Dermis blood vessel endothelial cell (primary cell): ENCODE measurements around the gene SLC25A44. TPM values are rescaled to one million over a fixed set of nuclear protein-coding genes. Genes with fewer than 3 reads are reported as not detected.

Experiments
- DNase-seq: peaks from one replicate; pipeline ENCODE4 v3.0.0; 2010
- total RNA-seq: library from RNA; depleted of rRNA; stranded (reverse); fragments of >200 nt; gene quantifications from 2 replicates; pipeline ENCODE4 v1.2.3, GENCODE V29; 2014

The SLC25A44 gene
- total RNA-seq, 1 donor from 2014 or later: 9.0 TPM

DNA sequence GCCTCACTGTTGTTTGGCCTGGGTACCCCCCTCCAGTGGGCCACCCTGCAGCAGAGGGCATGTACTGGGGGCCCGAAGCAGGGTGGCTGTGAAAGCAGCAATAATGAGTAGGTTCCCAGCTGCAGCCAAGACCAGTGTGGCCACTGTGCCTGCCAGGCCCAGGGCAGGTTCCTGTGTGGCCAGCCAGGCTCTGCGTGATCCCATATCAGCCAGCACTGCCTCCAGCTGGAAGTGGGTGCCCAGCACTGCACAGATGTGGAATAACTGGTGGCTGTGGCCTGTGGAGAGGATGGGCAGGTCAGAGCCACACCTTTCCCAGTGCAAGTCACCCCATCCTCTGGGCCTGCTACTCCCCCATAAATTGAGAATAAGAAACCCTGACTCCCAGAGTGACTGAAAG is 50.2 kb downstream of the SLC25A44 start:
- no peak for DNase-seq

DNA sequence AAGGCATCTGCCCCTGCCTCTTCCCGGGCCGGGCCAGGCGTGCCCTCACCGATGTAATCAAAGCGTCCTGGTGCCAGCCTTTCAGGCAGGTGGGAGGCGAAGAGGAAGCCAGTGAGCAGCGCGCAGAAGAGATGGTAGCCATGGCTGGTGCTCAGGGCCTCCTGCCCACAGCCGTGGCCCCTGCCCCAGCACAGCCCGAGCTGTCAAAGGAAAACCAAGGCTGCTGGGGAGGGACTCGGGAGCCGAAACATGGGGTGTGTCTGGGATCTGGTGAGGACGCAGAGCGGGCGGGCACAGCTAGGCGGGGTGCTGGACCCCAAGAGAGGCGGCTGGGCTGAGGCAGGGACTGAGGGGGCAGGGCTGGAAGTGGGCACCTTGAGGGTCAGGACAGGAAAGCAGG is 50.8 kb downstream of the SLC25A44 start:
- DNase-seq: no peak

DNA sequence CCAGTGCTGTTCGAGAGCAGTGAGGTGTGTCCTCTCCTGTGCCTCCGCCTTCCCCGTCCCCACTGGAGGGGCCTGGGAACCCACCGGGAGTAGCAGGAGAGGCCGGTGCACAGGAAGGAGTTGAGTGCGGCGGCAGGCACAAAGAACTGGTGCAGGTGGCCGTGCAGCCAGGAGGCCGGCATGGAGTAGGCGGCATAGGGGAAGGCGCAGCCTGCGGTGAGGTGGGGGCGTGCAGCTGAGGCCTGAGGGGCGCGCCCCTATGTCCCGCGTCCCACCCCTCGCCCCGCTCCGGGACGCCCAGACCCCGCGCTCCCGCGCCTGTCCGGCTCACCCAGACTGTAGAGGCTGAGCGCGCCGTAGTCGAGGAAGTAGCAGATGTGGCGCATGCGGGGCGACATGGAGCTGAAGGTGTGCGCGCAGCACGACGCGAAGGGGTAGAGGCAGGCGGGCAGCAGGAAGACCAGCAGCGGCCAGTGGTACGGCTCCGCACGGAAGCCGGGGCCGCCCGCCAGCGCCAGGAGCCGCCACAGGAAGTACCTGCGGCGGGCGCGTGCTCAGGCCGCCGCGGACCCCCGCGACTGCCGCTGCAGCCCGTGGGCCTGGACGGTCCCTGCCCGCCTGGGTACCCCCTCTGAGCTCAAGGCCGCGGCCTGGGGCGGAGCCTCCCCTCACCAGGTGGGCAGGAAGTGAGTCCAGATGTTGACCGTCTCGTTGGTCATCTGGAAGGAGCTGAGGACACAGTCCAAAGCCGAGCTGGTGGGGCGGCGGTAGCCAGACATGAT is 51.7 kb downstream of the SLC25A44 start:
- peak; percentile 47 for DNase-seq

DNA sequence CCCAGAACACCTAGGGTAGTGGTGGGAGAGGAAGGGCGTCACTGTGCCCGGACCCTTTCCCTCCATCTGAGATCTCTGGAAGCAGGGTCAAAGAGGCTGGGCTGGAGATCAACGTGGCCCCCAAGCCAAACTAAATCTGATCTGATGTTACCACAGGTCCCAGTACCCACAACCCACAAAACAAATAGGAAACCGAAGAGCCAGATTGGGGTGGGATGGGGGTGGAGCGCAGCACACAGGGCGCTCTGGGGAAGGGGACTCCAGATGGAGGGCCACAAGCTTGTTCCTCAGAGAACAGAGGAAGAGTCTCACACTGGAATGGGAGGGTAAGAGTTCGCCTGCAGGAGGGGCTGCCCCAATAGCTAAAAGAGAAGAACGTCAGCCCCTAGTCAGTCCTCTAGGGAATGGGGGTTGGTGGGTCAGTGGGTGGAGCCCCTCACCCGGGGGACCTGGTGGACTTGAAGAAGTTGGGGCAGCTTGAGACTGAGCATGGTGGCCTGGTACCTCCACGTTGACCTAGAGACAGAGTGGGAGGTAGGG is 52.4 kb downstream of the SLC25A44 start:
- no peak for DNase-seq

DNA sequence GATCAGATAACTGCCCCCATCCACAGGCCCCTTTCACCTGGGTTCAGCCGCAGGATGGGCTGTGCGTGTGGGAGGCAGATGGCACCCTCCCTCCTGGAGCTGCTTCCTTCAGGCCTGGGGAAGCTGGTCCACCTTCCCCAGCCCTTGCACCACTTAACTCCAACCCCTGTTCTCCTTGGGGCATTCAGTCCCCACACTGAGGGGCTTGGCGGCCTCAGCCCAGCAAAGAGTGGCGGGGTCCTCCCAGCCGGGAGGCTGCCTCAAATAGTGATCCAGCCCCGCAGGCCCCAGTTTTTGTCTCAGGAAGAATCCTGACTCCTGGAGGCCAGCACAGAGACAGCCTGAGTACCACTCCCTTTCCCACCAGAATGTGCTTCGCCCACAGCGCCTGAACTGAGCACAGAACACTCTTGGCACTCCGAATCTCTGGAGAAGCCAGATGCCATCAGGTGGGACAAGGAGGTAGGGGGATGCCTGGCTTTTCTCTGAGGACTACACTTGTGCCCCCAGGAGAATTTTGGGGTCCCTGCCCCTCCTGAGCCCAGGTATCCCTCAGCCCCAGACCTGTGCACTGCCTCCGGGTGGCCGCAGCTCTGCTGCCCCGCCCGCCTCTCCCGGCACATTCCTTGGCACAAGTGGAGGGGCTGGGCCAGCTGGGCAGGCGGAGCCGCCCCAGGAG is 53.0 kb downstream of the SLC25A44 start:
- DNase-seq: no peak

DNA sequence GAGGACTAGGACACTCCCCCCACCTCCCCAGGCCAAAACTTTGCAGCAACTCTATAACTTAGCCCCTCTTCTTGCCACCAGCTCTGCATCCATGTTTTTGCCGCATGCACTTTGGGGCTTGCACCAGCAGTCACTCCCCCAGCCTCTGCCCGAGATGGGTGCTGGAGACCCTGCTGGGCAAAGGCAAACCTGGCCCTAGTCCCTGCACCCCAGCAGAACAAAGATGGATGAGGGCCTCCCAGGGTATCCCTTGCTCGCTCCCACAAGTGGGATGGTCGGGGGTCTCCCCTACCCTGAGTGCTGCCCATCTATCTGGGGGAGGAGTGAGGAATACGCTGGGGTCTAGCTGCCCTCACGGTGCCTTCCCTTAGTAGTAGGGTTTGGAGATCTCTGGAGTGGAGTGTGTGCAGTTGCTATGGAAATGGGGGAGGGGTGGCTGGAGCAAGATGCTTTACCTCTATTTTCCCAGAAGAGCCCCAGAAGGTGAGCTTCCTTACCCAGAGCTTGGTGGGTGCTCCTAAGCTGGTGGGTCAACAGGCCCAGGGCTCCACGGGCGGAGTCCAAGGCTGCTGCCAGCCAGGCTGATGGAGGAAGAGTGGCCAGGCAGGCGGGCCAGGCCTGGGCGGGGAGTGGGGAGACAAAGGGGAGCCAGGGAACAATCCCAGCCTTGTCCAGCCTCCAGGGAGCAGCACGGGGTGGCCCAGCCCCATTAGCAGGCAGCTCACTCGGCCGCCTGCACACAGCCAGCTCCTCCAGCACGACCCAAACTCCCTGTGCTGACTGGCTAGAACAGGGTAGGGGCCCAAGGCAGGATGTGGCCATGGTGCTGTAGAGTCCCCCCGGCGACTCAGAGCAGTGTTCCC is 53.8 kb downstream of the SLC25A44 start, which contains the start of gene PAQR6:
Gene PAQR6, minus strand, starts transcription at position 597 of the 863 bp plus-strand sequence. CDS start 1,325 bp downstream, outside the sequence.
- no peak for DNase-seq

DNA sequence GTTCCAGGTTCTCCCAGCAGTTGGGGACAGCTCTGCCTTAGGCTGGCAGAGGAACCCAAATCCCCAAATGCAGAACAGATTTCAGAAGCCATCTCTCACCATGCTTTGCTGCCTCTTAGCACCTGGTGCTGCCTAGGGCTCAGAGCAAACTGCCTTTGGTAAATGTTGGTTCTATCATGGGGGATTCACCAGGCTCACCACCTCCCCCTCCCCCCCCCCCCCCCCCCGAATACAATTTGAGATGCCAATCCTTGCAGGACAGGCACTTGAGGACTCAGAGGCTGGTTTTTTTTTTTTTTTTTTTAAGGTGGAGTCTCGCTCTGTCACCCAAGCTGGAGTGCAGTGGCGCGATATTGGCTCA is 54.4 kb downstream of the SLC25A44 start:
- no peak for DNase-seq

DNA sequence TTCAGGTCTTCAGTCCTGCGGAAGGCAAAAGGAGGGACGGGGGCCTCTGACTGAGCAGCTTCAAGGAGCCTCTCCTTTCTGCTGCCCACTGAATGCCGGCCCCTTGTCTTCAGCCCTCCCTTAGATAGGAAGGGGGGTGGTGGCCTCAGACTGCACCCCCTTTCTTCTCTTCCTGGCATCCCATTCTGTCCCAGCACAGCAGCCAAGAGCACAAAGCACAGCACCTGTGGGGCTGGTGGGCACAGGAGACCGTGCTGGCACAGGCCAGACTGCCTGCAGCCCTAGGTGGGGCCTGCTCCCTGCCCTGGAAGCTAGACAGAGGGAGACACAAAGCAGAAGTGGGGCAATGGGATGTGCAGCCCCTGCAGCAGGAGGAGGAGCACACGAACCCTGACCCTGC is 55.7 kb downstream of the SLC25A44 start:
- no peak for DNase-seq

DNA sequence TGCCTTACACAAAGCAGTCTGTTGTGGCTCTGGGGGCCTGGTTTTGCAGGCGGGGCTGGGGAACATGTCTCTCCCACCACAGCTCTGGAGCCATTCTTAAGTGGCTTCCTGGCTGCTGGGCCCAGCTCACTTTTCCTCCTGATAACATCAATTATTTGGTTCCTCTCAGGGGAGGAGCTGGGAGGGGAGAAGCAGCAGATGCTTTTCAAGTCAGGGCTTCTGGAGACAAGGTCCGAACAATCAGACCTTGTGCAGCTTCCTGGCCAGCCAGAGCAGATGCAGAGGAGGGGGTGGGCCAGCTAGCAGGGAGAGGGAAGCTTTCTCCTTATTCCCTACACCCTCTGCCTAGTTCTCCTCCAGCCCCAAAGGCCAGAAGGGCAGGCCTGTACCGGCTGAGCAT is 57.6 kb downstream of the SLC25A44 start:
- DNase-seq: peak; percentile 73

DNA sequence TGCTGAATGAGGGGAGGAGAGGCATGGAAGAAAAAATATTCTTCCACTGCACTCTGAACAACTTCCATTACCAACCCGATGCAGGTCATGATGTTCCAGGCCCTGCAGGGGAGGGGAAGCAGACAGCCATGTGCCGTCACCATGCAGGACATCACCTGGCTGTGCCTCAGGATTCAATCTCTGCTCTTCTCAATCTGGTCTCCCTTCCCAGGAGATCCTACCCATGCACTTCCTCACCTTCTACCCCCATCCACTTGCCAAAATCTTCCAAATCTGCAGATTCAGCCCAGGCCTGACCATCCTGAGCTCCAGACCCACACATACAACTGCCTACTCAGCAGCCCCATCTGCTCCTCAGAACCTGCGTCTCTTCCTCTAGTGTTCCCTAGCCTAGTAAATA is 59.7 kb downstream of the SLC25A44 start:
- DNase-seq: no peak

DNA sequence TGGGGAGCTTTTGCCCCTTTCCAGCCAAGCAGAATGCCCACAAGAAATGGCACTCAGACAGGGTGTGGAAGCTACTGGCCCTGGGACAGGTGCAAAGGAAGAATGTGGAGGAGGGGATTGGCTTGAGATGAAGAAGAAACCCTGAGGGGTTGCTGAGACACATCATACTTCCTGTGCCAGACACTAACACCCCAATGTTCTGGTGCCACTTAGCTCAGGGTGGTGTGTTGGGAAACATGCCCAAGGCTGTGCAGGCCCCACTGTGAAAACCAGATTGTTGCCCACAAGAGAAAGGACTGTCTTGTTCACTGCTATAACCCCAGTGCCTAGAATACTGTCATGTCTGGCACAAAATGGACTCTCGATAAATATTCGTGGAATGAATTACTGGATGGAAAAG is 63.8 kb downstream of the SLC25A44 start:
- no peak for DNase-seq

DNA sequence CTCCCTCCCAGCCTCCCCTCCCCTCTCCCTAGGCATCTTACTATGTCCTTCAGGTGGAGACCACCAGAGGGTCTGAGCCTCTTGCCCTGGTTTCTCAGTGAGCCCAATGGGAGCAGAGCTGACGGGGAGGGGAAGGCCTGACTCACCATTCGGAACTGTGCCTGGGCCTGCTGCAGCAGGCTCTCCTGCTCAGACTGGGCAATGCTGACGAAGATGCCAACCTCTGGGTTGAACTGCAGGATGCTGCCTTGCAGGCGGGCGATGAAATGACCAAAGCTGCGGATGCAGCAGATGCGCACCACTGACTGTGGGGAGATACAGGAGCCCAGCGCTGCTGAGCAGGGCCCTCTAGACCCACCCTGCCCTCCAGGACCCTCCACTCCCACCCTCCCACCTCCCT is 65.0 kb downstream of the SLC25A44 start:
- no peak for DNase-seq

DNA sequence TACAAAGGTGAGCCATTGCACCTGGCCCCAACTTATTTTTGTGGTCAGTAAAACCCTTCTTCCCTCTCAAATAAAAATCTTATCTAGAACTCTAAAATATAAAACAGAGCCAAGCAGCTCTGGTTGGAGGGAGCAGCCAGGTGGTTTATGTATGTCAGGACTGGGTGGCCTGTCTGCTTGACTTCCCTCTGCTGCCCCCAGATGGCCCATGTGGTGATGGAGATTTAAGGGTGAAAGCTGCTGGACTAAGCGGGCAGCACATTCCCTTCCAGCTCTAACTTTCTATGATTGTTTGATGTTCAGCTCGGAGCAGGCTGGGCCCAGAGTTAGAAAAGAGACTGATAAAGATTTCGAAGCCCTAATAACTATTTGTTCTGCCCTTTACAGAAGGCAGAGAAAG is 65.9 kb downstream of the SLC25A44 start:
- peak; percentile 44 for DNase-seq

DNA sequence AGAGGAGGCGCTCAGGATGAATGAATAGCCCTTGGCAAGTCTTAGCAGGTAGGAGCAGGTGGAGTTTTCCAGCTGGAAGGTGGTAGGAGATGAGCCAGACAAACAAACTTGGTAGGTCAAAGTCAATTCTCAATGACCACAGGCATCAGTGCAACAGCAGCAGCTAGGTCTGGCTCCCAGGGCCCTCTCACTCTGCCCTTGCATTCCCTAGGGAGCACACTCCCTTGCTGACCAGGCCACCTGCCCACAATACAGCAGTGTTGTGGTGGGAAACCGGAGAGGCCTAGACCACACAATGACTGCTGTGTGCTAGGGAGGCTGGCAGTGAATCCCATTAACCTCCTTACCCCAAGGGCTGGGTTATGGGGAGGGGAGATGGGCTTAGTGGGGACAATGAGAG is 67.0 kb downstream of the SLC25A44 start:
- DNase-seq: no peak

Other genes starting within 250 kb of the SLC25A44 start
- gene ARHGEF2, start 215.6 kb upstream of the SLC25A44 start, total RNA-seq: 101 and 147 TPM in 2 replicates
- gene SSR2, start 173.2 kb upstream of the SLC25A44 start, total RNA-seq: 516 and 723 TPM in 2 replicates
- gene UBQLN4, start 140.3 kb upstream of the SLC25A44 start, total RNA-seq: 16.3 and 23.4 TPM in 2 replicates
- gene LAMTOR2, start 139.3 kb upstream of the SLC25A44 start, total RNA-seq: 69.3 and 103 TPM in 2 replicates
- gene RAB25, start 132.9 kb upstream of the SLC25A44 start, total RNA-seq: not detected in 2 replicates
- gene MEX3A, start 111.6 kb upstream of the SLC25A44 start, total RNA-seq: 4.8 and 8.8 TPM in 2 replicates
- 502 and 945 TPM in 2 replicates for gene LMNA, start 79.4 kb upstream of the SLC25A44 start, total RNA-seq
- 0.68 and 0.74 TPM in 2 replicates for gene SEMA4A, start 40.5 kb upstream of the SLC25A44 start, total RNA-seq
- 64.2 and 66.4 TPM in 2 replicates for gene PMF1, start 18.9 kb downstream of the SLC25A44 start, total RNA-seq
- gene BGLAP, start 48.1 kb downstream of the SLC25A44 start, total RNA-seq: 0.19 TPM in 1 of 2 replicates, not detected in the other
- 0.19 and 0.68 TPM in 2 replicates for gene PAQR6, start 54.0 kb downstream of the SLC25A44 start, total RNA-seq
- 74.2 and 89.6 TPM in 2 replicates for gene SMG5, start 88.7 kb downstream of the SLC25A44 start, total RNA-seq
- 1.2 and 1.7 TPM in 2 replicates for gene TMEM79, start 90.2 kb downstream of the SLC25A44 start, total RNA-seq
- 48.3 and 50.4 TPM in 2 replicates for gene GLMP, start 101.6 kb downstream of the SLC25A44 start, total RNA-seq
- gene VHLL, start 105.2 kb downstream of the SLC25A44 start, total RNA-seq: not detected in 2 replicates
- gene CCT3, start 144.2 kb downstream of the SLC25A44 start, total RNA-seq: 552 and 641 TPM in 2 replicates
- not detected in 2 replicates for gene TSACC, start 144.4 kb downstream of the SLC25A44 start, total RNA-seq
- not detected in 2 replicates for gene RHBG, start 175.1 kb downstream of the SLC25A44 start, total RNA-seq